A549 (cell line): ENCODE measurements around the gene TMEM253. TPM values are rescaled to one million over a fixed set of nuclear protein-coding genes. Genes with fewer than 3 reads are reported as not detected.

Source experiments
- ATAC-seq, 2 experiments: fragments of 200-7000 bp in 1 of 2; fragments of >200 bp in 1 of 2; cut with Nextera tagmentation in 1 of 2; cut with Tn5 transposase in 1 of 2; 3 replicates each; pipeline versions ENCODE4 v1.8.0 to v1.9.1; 2018 to 2020; ENCODE audit warnings: mild to moderate bottlenecking in 1 of 2, moderate library complexity in 1 of 2
- CTCF ChIA-PET: fragments of 300-600 bp; sonication (Branson Sonifier 250); formaldehyde crosslinking; extraction: SDS; loops from one replicate; lab custom pipeline; 2021; ENCODE audit warnings: antibody characterized with exemption, inconsistent platforms; lab: Yijun Ruan, JAX
- POLR2A ChIA-PET: fragments of 350-600 bp; formaldehyde crosslinking; extraction: SDS; loops from one replicate; lab custom pipeline; 2021; ENCODE audit warnings: antibody characterized with exemption, inconsistent platforms; lab: Yijun Ruan, JAX
- DNase-seq, 2 experiments: peaks; one replicate each; pipeline versions ENCODE4 v3.0.0 to v3.0.0-alpha.2; 2011 to 2016; ENCODE audit warnings: low read depth in 1 of 2, low spot score in 1 of 2
- FAIRE-seq: peaks from 2 replicates; lab custom pipeline; 2011; peaks lifted over from hg19 to GRCh38; lab: Jason Lieb, UNC
- H3K27ac ChIP-seq, 2 experiments: fragments of >200 bp; sonication (Bioruptor Twin); formaldehyde crosslinking; 3 replicates each; pipeline ENCODE4 v1.5.1; 2016 to 2017
- H3K4me1 ChIP-seq: fragments of >200 bp; sonication (Bioruptor Twin); formaldehyde crosslinking; 3 replicates; pipeline ENCODE4 v1.6.1; 2016
- H3K4me2 ChIP-seq: fragments of >200 bp; sonication (Bioruptor Twin); formaldehyde crosslinking; 3 replicates; pipeline ENCODE4 v1.6.1; 2016
- H3K4me3 ChIP-seq: fragments of >200 bp; sonication (Bioruptor Twin); formaldehyde crosslinking; 3 replicates; pipeline ENCODE4 v1.5.1; 2016
- H3K9me3 ChIP-seq: fragments of >200 bp; sonication (Bioruptor Twin); formaldehyde crosslinking; 3 replicates; pipeline ENCODE4 v1.6.1; 2016
- EHMT2 ChIP-seq: fragments of 200-600 bp; sonication (generic); IDR thresholded peaks from 2 replicates; pipeline ENCODE4 v1.6.1; 2016; ENCODE audit warnings: antibody characterized with exemption, low read depth, mild to moderate bottlenecking, moderate library complexity
- EP300 ChIP-seq, 2 experiments: fragments of >200 bp; sonication (Bioruptor Twin); formaldehyde crosslinking; IDR thresholded peaks; 2 replicates in 1 of 2; 3 replicates in 1 of 2; pipeline ENCODE4 v1.6.1; 2016 to 2017
- FOSL2 ChIP-seq, 2 experiments: fragments of 450-650 bp in 1 of 2; fragments of >200 bp in 1 of 2; sonication (Bioruptor Twin) in 1 of 2; formaldehyde crosslinking; IDR thresholded peaks; 2 replicates each; pipeline versions ENCODE4 v1.5.0 to v1.6.1; 2016 to 2020; ENCODE audit warnings: mild to moderate bottlenecking in 1 of 2, moderate library complexity in 1 of 2
- HOXA7 ChIP-seq: fragments of 250-450 bp; sonication (Bioruptor Pico); IDR thresholded peaks from 2 replicates; pipeline ENCODE4 v1.5.0; 2020; ENCODE audit warnings: mild to moderate bottlenecking, moderate library complexity
- HOXB5 ChIP-seq: fragments of 250-450 bp; sonication (Bioruptor Pico); IDR thresholded peaks from 2 replicates; pipeline ENCODE4 v1.5.0; 2020; ENCODE audit warnings: mild to moderate bottlenecking, moderate library complexity
- JUNB ChIP-seq: fragments of >200 bp; sonication (Bioruptor Twin); formaldehyde crosslinking; IDR thresholded peaks from 2 replicates; pipeline ENCODE4 v1.6.1; 2016
- KDM1A ChIP-seq: fragments of 200-600 bp; sonication (generic); IDR thresholded peaks from 2 replicates; pipeline ENCODE4 v1.6.1; 2016; ENCODE audit warnings: low read depth, mild to moderate bottlenecking
- NFE2L2 ChIP-seq: fragments of 150-350 bp; conservative IDR thresholded peaks from 2 replicates; pipeline ENCODE4 v1.6.1; 2014; ENCODE audit warnings: low read length
- POLR2A ChIP-seq: IDR thresholded peaks from 2 replicates; pipeline ENCODE4 v1.6.1; 2012; ENCODE audit warnings: mild to moderate bottlenecking, low read length
- RAD21 ChIP-seq, 2 experiments: fragments of >200 bp in 1 of 2; sonication (Bioruptor Twin) in 1 of 2; formaldehyde crosslinking in 1 of 2; IDR thresholded peaks in 1 of 2; conservative IDR thresholded peaks in 1 of 2; 2 replicates in 1 of 2; 3 replicates in 1 of 2; pipeline ENCODE4 v1.6.1; 2012 to 2018; ENCODE audit warnings: inconsistent platforms in 1 of 2
- RARB ChIP-seq: fragments of 250-450 bp; sonication (Bioruptor Pico); IDR thresholded peaks from 2 replicates; pipeline ENCODE4 v1.8.0; 2021; ENCODE audit warnings: mild to moderate bottlenecking, moderate library complexity
- RNF2 ChIP-seq: fragments of 200-600 bp; sonication (generic); IDR thresholded peaks from 2 replicates; pipeline ENCODE4 v1.6.1; 2016; ENCODE audit warnings: low read depth, mild to moderate bottlenecking, antibody characterized with exemption, moderate library complexity, borderline replicate concordance
- SREBF2 ChIP-seq: fragments of 450-650 bp; IDR thresholded peaks from 2 replicates; pipeline ENCODE4 v1.6.1; 2014; ENCODE audit warnings: mild to moderate bottlenecking, moderate library complexity
- TFCP2L1 ChIP-seq: fragments of 250-450 bp; sonication (Bioruptor Pico); IDR thresholded peaks from 2 replicates; pipeline ENCODE4 v1.5.0; 2021; ENCODE audit warnings: mild to moderate bottlenecking
- TP53 ChIP-seq: fragments of 250-450 bp; sonication (Bioruptor Pico); IDR thresholded peaks from 2 replicates; pipeline ENCODE4 v1.5.0; 2021; ENCODE audit warnings: mild to moderate bottlenecking, moderate library complexity
- WGBS: methylation state at CpG from one replicate; pipeline ENCODE4 v1.1.6; 2017; ENCODE audit errors: missing lambda C conversion rate; 5-methylcytosine and 5-hydroxymethylcytosine counted together
- polyA plus RNA-seq, 4 experiments: library from polyadenylated mRNA; depleted of rRNA in 3 of 4; stranded (reverse); fragments of >200 nt; fragmentation: RNase III in 1 of 4; extraction: RNeasy Plus Mini Kit Qiagen cat#74134 plus additional on column Dnase treatment in 1 of 4; gene quantifications; 2 replicates in 3 of 4; 3 replicates in 1 of 4; pipeline ENCODE4 v1.2.3, GENCODE V29; 2011 to 2017
- TF ChIP-seq, protein P1 (sequence below): fragments of 250-450 bp; sonication (Bioruptor Pico); IDR thresholded peaks from 2 replicates; pipeline ENCODE4 v1.5.0; 2021; ENCODE audit warnings: mild to moderate bottlenecking, moderate library complexity, borderline replicate concordance
- TF ChIP-seq, protein P2 (sequence below): IDR thresholded peaks from 2 replicates; pipeline ENCODE4 v1.6.1; 2012
- TF ChIP-seq, protein P3 (sequence below): IDR thresholded peaks from 2 replicates; pipeline ENCODE4 v1.6.1; 2012
- TF ChIP-seq, protein P4 (sequence below): fragments of 450-650 bp; IDR thresholded peaks from 2 replicates; pipeline ENCODE4 v1.6.1; 2014; ENCODE audit warnings: antibody characterized with exemption
- TF ChIP-seq, protein P5 (sequence below): IDR thresholded peaks from 2 replicates; pipeline ENCODE4 v1.6.1; 2012; ENCODE audit warnings: low read depth, borderline replicate concordance
- TF ChIP-seq, protein P6 (sequence below): fragments of 200-600 bp; sonication (generic); IDR thresholded peaks from 2 replicates; pipeline ENCODE4 v1.6.1; 2016; ENCODE audit warnings: antibody characterized with exemption, mild to moderate bottlenecking, moderate library complexity

TMEM253 gene
- polyA plus RNA-seq, 2 of the 4 experiments (the other 2 are of a cell fraction): 0.54 to 0.81 TPM

DNA sequence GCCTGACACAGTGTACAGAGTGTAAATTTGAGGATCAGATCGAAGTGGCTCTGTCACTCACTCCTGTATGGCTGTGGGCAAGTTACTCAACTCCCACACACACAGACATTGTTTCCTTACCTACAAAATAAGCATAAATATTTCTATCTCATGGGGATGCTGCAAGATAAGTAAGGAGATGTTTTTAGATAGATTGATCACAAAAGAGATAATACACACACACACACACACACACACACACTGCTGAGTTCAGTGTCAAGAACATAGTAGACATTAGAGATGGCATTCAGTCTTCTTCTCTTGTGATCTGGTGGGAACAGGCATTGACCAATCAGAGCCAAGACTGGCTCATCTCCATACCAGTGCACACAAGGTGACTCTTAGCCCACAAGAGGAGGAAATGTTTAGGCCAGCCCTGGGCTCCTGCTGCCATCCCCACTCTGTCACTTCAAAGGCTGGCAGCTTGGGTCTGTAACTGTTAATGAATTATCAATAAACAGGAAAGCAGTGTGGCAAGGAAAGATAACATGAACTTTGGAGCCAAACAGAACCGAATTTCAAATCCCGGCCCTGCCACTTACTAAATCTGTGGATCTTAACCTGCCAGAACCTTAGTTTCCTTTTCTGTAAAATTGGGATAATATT is 46.6 kb upstream of the TMEM253 start (continued):
- TF ChIP-seq, protein P1, sequence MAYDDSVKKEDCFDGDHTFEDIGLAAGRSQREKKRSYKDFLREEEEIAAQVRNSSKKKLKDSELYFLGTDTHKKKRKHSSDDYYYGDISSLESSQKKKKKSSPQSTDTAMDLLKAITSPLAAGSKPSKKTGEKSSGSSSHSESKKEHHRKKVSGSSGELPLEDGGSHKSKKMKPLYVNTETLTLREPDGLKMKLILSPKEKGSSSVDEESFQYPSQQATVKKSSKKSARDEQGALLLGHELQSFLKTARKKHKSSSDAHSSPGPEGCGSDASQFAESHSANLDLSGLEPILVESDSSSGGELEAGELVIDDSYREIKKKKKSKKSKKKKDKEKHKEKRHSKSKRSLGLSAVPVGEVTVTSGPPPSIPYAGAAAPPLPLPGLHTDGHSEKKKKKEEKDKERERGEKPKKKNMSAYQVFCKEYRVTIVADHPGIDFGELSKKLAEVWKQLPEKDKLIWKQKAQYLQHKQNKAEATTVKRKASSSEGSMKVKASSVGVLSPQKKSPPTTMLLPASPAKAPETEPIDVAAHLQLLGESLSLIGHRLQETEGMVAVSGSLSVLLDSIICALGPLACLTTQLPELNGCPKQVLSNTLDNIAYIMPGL (CRISPR knock-in tag): no peak
- TF ChIP-seq, protein P2, sequence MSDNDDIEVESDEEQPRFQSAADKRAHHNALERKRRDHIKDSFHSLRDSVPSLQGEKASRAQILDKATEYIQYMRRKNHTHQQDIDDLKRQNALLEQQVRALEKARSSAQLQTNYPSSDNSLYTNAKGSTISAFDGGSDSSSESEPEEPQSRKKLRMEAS: no peak
- no peak for TF ChIP-seq NFE2L2
- no peak for TF ChIP-seq EHMT2
- TF ChIP-seq HOXA7 (CRISPR knock-in tag): no peak
- TF ChIP-seq RARB (CRISPR knock-in tag): no peak
- no peak for TF ChIP-seq POLR2A
- no peak for TF ChIP-seq JUNB
- no peak for TF ChIP-seq TFCP2L1 (CRISPR knock-in tag)
- TF ChIP-seq, protein P3, sequence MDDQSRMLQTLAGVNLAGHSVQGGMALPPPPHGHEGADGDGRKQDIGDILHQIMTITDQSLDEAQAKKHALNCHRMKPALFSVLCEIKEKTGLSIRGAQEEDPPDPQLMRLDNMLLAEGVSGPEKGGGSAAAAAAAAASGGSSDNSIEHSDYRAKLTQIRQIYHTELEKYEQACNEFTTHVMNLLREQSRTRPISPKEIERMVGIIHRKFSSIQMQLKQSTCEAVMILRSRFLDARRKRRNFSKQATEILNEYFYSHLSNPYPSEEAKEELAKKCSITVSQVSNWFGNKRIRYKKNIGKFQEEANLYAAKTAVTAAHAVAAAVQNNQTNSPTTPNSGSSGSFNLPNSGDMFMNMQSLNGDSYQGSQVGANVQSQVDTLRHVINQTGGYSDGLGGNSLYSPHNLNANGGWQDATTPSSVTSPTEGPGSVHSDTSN: no peak

DNA sequence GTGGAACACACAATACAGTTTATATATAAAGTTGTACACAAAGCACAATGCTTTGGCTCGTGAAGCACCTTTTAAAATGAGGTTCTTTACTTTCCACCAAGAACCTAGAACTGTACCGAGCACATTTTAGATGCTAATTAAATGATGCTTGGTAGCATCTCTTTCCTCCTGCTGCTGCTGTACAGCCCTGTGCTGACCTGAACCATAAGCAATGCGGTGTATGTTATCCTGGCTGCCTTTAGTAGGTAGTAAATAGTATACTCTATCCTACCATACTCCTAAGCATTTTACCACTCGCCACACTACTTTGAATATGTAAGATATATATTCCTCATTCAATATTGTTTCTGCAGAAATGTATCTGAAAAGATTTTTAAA is 46.1 kb upstream of the TMEM253 start:
- CTCF ChIA-PET: interaction anchor here (4.8 kb wide), 1 partner anchor 38 kb away, joined by 26 read pairs; no protein-coding TSS in a partner anchor
- POLR2A ChIA-PET: no interaction called here
- no peak; a peak in 1 of 6 replicates for ATAC-seq
- no peak for TF ChIP-seq HOXB5 (CRISPR knock-in tag)
- TF ChIP-seq EP300 (IDR thresholded peaks at IDR 0.05): no peak
- TF ChIP-seq, protein P4, sequence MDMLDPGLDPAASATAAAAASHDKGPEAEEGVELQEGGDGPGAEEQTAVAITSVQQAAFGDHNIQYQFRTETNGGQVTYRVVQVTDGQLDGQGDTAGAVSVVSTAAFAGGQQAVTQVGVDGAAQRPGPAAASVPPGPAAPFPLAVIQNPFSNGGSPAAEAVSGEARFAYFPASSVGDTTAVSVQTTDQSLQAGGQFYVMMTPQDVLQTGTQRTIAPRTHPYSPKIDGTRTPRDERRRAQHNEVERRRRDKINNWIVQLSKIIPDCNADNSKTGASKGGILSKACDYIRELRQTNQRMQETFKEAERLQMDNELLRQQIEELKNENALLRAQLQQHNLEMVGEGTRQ: no peak
- TF ChIP-seq POLR2A: no peak
- TF ChIP-seq KDM1A: no peak
- no peak for TF ChIP-seq FOSL2 (IDR thresholded peaks at IDR 0.05)
- no peak for TF ChIP-seq FOSL2 (CRISPR knock-in tag; IDR thresholded peaks at IDR 0.05)
- TF ChIP-seq RNF2: no peak
- no peak for TF ChIP-seq TFCP2L1 (CRISPR knock-in tag)
- TF ChIP-seq, protein P5, sequence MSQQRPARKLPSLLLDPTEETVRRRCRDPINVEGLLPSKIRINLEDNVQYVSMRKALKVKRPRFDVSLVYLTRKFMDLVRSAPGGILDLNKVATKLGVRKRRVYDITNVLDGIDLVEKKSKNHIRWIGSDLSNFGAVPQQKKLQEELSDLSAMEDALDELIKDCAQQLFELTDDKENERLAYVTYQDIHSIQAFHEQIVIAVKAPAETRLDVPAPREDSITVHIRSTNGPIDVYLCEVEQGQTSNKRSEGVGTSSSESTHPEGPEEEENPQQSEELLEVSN: no peak
- H3K4me3 ChIP-seq: no peak overlapping the region
- H3K4me1 ChIP-seq: peaks cover 20% of the 10 kb centered on the region
- no peaks in the 10 kb centered on the region for H3K9me3 ChIP-seq
- no peak for DNase-seq
- no peak overlapping the region for H3K27ac ChIP-seq
- 78% methylated on average over 4 of the region's 4 CpGs for WGBS
- peak overlapping the region; percentile 14; the same call in 1 of the 3 replicates for H3K4me2 ChIP-seq
- FAIRE-seq: no peak

DNA sequence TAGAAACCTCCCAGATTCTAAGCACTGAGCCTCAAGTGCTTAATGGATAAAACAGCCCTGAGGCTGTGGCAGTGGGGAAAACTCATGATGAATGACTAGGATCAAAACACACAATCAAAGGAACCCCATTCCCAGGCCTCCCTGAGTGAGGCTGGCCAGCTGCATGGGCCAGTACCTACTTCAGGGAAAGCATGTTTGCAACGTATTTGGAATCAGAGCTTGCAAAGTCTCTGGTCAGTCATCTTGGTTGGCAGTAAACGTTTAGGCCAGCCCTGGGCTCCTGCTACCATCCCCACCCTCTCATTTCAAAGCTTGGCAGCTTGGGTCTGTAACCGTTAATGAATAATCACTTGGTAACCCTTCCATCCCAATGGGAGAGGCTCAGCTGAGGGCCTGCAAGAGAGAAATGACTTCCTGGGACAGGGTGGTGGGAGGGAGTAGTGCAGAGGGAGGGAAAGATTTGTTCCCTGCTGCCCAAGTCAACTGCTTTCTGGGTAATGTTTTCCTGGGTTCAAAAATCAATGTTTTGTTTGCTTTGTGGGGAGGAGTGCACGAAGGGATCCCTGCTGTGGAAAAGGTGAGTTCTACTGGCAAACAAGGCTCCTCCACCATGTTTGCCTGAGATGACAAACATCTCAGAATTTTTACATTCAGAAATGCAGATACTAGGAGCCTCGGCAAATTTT is 45.3 kb upstream of the TMEM253 start:
- peak; percentile 26 to 49; a peak in 3 of 6 replicates for ATAC-seq
- ChIA-PET POLR2A (no interaction called here), CTCF (interaction anchor here (1.1 to 4.8 kb wide), 5 partner anchors 11 to 41 kb away, joined by 3 to 26 read pairs (median 7); no protein-coding TSS in a partner anchor)
- WGBS: 26% methylated on average over 5 of the region's 5 CpGs
- no peak overlapping the region for H3K4me3 ChIP-seq
- FAIRE-seq: no peak
- peak overlapping the region; percentile 51 for H3K4me2 ChIP-seq
- peak overlapping the region; percentile 44 to 50; a peak in 3 of 6 replicates for H3K27ac ChIP-seq
- no peak for DNase-seq
- H3K4me1 ChIP-seq: peaks cover 20% of the 10 kb centered on the region
- no peaks in the 10 kb centered on the region for H3K9me3 ChIP-seq
- TF ChIP-seq RARB (CRISPR knock-in tag): no peak
- TF ChIP-seq SREBF2: no peak
- TF ChIP-seq RAD21 (conservative IDR thresholded peaks at IDR 0.05 in 1 of 2, IDR thresholded peaks at IDR 0.05 in 1 of 2): no peak
- TF ChIP-seq, protein P1 (CRISPR knock-in tag): no peak
- TF ChIP-seq, protein P6, sequence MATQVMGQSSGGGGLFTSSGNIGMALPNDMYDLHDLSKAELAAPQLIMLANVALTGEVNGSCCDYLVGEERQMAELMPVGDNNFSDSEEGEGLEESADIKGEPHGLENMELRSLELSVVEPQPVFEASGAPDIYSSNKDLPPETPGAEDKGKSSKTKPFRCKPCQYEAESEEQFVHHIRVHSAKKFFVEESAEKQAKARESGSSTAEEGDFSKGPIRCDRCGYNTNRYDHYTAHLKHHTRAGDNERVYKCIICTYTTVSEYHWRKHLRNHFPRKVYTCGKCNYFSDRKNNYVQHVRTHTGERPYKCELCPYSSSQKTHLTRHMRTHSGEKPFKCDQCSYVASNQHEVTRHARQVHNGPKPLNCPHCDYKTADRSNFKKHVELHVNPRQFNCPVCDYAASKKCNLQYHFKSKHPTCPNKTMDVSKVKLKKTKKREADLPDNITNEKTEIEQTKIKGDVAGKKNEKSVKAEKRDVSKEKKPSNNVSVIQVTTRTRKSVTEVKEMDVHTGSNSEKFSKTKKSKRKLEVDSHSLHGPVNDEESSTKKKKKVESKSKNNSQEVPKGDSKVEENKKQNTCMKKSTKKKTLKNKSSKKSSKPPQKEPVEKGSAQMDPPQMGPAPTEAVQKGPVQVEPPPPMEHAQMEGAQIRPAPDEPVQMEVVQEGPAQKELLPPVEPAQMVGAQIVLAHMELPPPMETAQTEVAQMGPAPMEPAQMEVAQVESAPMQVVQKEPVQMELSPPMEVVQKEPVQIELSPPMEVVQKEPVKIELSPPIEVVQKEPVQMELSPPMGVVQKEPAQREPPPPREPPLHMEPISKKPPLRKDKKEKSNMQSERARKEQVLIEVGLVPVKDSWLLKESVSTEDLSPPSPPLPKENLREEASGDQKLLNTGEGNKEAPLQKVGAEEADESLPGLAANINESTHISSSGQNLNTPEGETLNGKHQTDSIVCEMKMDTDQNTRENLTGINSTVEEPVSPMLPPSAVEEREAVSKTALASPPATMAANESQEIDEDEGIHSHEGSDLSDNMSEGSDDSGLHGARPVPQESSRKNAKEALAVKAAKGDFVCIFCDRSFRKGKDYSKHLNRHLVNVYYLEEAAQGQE: no peak
- no peak for TF ChIP-seq RNF2
- TF ChIP-seq TP53 (CRISPR knock-in tag): no peak
